IMR-90 (cell line): ENCODE data around the gene AMN.

Experiments
- BHLHE40 ChIP-seq: fragments of 150-350 bp; IDR thresholded peaks from 2 replicates; pipeline ENCODE4 v1.6.1; 2016; ENCODE audit warnings: mild to moderate bottlenecking, low read depth, low read length
- CEBPB ChIP-seq: IDR thresholded peaks from 2 replicates; pipeline ENCODE4 v1.6.1; 2012; ENCODE audit warnings: low read depth, low read length, improper control_type of control experiment
- CTCF ChIP-seq: conservative IDR thresholded peaks from 2 replicates; pipeline ENCODE4 v1.5.1; 2012; ENCODE audit warnings: mild to moderate bottlenecking, low read depth, low read length, improper control_type of control experiment
- ELK1 ChIP-seq: fragments of 150-350 bp; IDR thresholded peaks from 2 replicates; pipeline ENCODE4 v1.6.1; 2016; ENCODE audit warnings: low read depth, mild to moderate bottlenecking, low read length, moderate library complexity, borderline replicate concordance
- MAFK ChIP-seq: IDR thresholded peaks from 2 replicates; pipeline ENCODE4 v1.6.1; 2012; ENCODE audit warnings: low read depth, low read length, improper control_type of control experiment
- MAZ ChIP-seq: IDR thresholded peaks from 2 replicates; pipeline ENCODE4 v1.6.1; 2012; ENCODE audit warnings: low read depth, mild to moderate bottlenecking, low read length, improper control_type of control experiment, moderate library complexity, borderline replicate concordance
- NFE2L2 ChIP-seq: fragments of 150-350 bp; IDR thresholded peaks from 2 replicates; pipeline ENCODE4 v1.6.1; 2016; ENCODE audit warnings: low read depth, mild to moderate bottlenecking, low read length
- POLR2A ChIP-seq: IDR thresholded peaks from 2 replicates; pipeline ENCODE4 v1.6.1; 2012; ENCODE audit warnings: mild to moderate bottlenecking, low read depth, low read length
- RAD21 ChIP-seq: IDR thresholded peaks from 2 replicates; pipeline ENCODE4 v1.6.1; 2012; ENCODE audit warnings: low read length, improper control_type of control experiment
- RCOR1 ChIP-seq: IDR thresholded peaks from 2 replicates; pipeline ENCODE4 v1.6.1; 2012; ENCODE audit warnings: mild to moderate bottlenecking, low read length, improper control_type of control experiment; ENCODE audit not compliant: insufficient replicate concordance
- RFX5 ChIP-seq: IDR thresholded peaks from 2 replicates; pipeline ENCODE4 v1.8.0; 2012; ENCODE audit warnings: low read depth, mild to moderate bottlenecking, low read length, moderate library complexity
- SMC3 ChIP-seq: fragments of 150-350 bp; IDR thresholded peaks from 2 replicates; pipeline ENCODE4 v1.6.1; 2016; ENCODE audit warnings: low read depth, mild to moderate bottlenecking, antibody characterized with exemption, low read length, moderate library complexity

DNA sequence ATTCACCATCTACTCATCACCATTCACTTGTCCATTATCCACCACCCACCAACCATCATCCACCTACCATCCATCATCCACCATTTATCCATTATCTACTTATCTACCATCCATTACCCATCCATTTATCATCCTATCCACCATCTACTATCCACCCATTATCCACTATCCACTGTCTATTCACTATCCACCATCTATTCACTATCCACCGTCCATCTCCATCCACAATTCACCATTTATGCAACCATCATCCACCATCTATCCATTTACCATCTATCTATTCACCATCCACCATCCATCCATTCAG, 1.5 kb upstream of the AMN start:
- TF ChIP-seq CTCF = no peak
- TF ChIP-seq SMC3 = no peak
- no peak for TF ChIP-seq POLR2A
- TF ChIP-seq MAZ = no peak
- TF ChIP-seq RAD21 = no peak
- TF ChIP-seq NFE2L2 = no peak
- TF ChIP-seq MAFK = no peak
- no peak for TF ChIP-seq RCOR1
- no peak for TF ChIP-seq ELK1
- no peak for TF ChIP-seq BHLHE40
- TF ChIP-seq RFX5 = no peak
- no peak for TF ChIP-seq CEBPB
